Pancreas (tissue), 10 donors: ENCODE data around the gene DAB2IP. TPM values are rescaled to one million over a fixed set of nuclear protein-coding genes. Genes with fewer than 3 reads are reported as not detected.

Experiments
- ATAC-seq, 4 donors: fragments of 200-7000 bp; cut with Tn5 transposase; one replicate each; pipeline versions ENCODE4 v1.8.0 to v1.9.1; 2020; ENCODE audit warnings: mild to moderate bottlenecking in 4 of 4, moderate library complexity in 4 of 4
- DNase-seq, 6 donors: peaks; one replicate each; pipeline ENCODE4 v3.0.0-alpha.2; 2020
- FAIRE-seq: peaks from 2 replicates; lab custom pipeline; 2012; peaks lifted over from hg19 to GRCh38; lab: Jason Lieb, UNC
- H3K27ac ChIP-seq, 4 donors: fragments of 200-600 bp; sonication (generic); 1 replicate in 3 of 4; 2 replicates in 1 of 4; pipeline versions ENCODE4 v1.5.0 to v1.8.0; 2020
- H3K27me3 ChIP-seq, 4 donors: fragments of 200-600 bp; one replicate each; pipeline ENCODE4 v1.8.0; 2021
- H3K36me3 ChIP-seq, 3 donors: fragments of 200-600 bp; sonication (generic) in 1 of 3; one replicate each; pipeline versions ENCODE4 v1.5.0 to v1.8.0; 2020 to 2021
- H3K4me1 ChIP-seq, 3 donors: fragments of 200-600 bp; one replicate each; pipeline ENCODE4 v1.8.0; 2021
- H3K4me3 ChIP-seq, 4 donors: fragments of 200-600 bp; sonication (generic) in 2 of 4; one replicate each; pipeline versions ENCODE4 v1.5.0 to v1.8.0; 2020 to 2021
- H3K9me3 ChIP-seq, 4 donors: fragments of 200-600 bp; one replicate each; pipeline ENCODE4 v1.8.0; 2021
- WGBS, 2 donors: extraction: QIAGEN DNeasy Blood & Tissue Kit; methylation state at CpG; one replicate each; pipeline ENCODE4 v1.1.7; 2013; 5-methylcytosine and 5-hydroxymethylcytosine counted together
- intact Hi-C, 3 donors: fragments of 100-400 bp; cut with DNase I; formaldehyde crosslinking; loops; one replicate each; pipeline versions ENCODE4 v1.11.1 to v1.14.2; 2022
- polyA plus RNA-seq, 2 donors: library from polyadenylated mRNA; stranded (reverse); fragments of 200-250 nt; gene quantifications; one replicate each; pipeline ENCODE4 v1.2.3, GENCODE V29; 2013
- total RNA-seq, 6 donors: library from RNA; stranded (reverse); fragmentation: NEBNext Ultra II Directional in 4 of 6; extraction: Animal tissue kit (Norgen Biotek cat#: 25700) in 4 of 6; gene quantifications; one replicate each; pipeline versions ENCODE4 v1.2.1 to v1.2.4, GENCODE V29; 2021 to 2023
- TF ChIP-seq, protein P1 (sequence below), 4 donors: fragments of 200-600 bp; sonication (generic) in 3 of 4; IDR thresholded peaks; one replicate each; pipeline versions ENCODE4 v1.5.0 to v1.8.0; 2021; ENCODE audit warnings: antibody characterized with exemption in 4 of 4
- donor health status: healthy with polysubstance abuse.
- donor health status: DM: no; HTN: no; CAD: no; lungs with moderate emphysema.
- donor health status: DM: no; HTN: no; CAD: no.
- donor health status: control.
- donor health status: control.
- donor health status: Bipolar disorder and iron deficiency.
- donor health status: DM: yes; HTN: yes; CAD: no.
- donor health status: DM: no; HTN: no; CAD: no.
- donor health status: DM: no; HTN: no; CAD: no.
- donor health status: DM: yes; HTN: yes; CAD: no.

Gene DAB2IP
- total and polyA plus RNA-seq, 8 donors, result 14.7 to 52.1 (median 25.3) TPM

DNA sequence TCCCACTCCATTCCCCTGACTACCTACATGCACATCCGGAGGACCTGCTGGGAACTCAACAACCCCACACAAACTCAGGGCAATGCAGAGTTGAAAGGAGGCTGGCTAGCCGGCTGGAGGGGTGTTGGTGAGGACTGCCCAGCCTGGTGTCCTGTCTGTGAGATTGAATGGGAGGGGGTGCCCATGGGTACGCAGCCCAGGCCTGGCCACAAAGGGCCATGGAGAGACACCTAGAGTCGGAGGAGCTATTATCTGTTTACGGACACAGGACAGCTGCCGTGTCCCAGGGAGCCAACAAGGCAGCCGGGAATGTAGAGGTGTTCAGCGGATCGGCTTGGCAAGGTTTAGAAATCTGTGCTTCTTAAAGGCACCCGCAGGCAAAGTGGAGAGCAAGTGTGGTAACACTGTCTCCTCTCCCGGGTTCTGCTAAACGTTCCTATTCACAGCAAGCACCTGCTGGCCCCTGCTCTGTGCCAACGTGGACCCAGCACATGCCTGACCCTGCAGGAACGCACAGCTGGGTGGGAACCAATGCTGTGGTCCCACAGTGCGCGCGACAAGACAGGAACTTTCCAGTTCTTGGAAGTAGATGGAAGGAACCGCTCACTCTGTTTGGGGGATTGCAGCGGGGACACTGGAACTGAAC is 166.7 kb downstream of the DAB2IP start:
- no peak for DNase-seq
- no peak for FAIRE-seq
- Histone ChIP-seq H3K9me3 (no peaks in the 10 kb centered on the region), H3K4me1 (no peaks in the 10 kb centered on the region), H3K36me3 (no peaks in the 10 kb centered on the region), H3K27ac (no peak overlapping the region), H3K27me3 (no peaks in the 10 kb centered on the region), H3K4me3 (no peak overlapping the region)
- ATAC-seq, result no peak
- TF ChIP-seq, protein P1, sequence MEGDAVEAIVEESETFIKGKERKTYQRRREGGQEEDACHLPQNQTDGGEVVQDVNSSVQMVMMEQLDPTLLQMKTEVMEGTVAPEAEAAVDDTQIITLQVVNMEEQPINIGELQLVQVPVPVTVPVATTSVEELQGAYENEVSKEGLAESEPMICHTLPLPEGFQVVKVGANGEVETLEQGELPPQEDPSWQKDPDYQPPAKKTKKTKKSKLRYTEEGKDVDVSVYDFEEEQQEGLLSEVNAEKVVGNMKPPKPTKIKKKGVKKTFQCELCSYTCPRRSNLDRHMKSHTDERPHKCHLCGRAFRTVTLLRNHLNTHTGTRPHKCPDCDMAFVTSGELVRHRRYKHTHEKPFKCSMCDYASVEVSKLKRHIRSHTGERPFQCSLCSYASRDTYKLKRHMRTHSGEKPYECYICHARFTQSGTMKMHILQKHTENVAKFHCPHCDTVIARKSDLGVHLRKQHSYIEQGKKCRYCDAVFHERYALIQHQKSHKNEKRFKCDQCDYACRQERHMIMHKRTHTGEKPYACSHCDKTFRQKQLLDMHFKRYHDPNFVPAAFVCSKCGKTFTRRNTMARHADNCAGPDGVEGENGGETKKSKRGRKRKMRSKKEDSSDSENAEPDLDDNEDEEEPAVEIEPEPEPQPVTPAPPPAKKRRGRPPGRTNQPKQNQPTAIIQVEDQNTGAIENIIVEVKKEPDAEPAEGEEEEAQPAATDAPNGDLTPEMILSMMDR (IDR thresholded peaks at IDR 0.05), result no peak
- 84 to 89% methylated on average over 19 of the region's 19 CpGs for WGBS, 2 donors
- intact Hi-C loops, result no loop called here

GRCh38 chr9:121818841-121819427 is 167.5 kb downstream of the DAB2IP start:
- no peaks in the 10 kb centered on the region for H3K4me1 ChIP-seq
- no peak overlapping the region for H3K27ac ChIP-seq
- H3K36me3 ChIP-seq, result no peaks in the 10 kb centered on the region
- ATAC-seq, result no peak
- intact Hi-C loops, result no loop called here
- FAIRE-seq, result no peak
- H3K4me3 ChIP-seq, result no peak overlapping the region
- TF ChIP-seq, protein P1 (IDR thresholded peaks at IDR 0.05), result no peak
- 92% methylated on average over 12 of the region's 12 CpGs for WGBS, 2 donors
- no peaks in the 10 kb centered on the region for H3K9me3 ChIP-seq
- no peak for DNase-seq
- no peaks in the 10 kb centered on the region for H3K27me3 ChIP-seq

DNA sequence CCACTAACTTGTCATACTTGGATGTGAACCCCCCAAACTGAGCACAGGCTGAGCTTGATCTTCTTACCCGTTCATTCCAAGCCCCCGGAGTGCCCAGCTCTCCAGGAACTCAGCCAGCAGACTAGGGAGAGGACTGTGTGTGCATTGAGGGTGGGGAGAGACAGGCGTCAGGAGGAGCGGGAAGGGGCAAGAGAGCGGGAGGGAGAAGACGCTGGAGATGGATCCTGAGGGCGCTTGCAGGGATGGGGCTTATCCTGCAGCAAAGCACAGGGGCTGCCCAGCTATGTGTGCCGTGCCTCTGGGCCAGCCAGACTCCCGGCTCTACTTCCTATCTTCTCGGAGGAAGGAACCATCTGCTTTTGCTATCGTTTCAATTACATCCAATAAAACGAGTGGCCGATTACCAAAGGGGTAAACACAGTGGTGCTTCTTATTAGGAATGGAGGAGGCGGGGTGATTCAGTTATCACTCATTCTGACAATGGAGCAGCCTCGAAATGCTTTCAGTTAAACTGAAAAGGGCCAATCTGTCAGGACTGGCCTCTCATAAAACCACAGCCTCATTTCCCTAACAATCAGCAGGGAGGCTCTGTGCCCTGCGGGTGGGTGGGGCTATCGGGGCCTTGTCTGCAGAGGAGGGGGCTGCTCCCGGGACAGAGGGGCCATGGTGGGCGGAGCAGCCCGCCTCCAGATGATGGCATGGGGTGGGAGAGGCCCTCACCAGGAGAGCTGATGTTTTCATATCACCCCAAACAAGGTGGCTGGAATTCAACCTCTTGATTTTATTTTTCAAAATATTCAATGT is 168.2 kb downstream of the DAB2IP start:
- no peak overlapping the region for H3K4me3 ChIP-seq
- no peaks in the 10 kb centered on the region for H3K4me1 ChIP-seq
- ATAC-seq, result no peak
- H3K27ac ChIP-seq, result no peak overlapping the region
- intact Hi-C loops, result no loop called here
- no peaks in the 10 kb centered on the region for H3K36me3 ChIP-seq
- no peaks in the 10 kb centered on the region for H3K9me3 ChIP-seq
- no peak for DNase-seq
- no peaks in the 10 kb centered on the region for H3K27me3 ChIP-seq
- WGBS, 2 donors, result 79 to 82% methylated on average over 20 of the region's 20 CpGs
- TF ChIP-seq, protein P1 (IDR thresholded peaks at IDR 0.05), result no peak
- no peak for FAIRE-seq

DNA sequence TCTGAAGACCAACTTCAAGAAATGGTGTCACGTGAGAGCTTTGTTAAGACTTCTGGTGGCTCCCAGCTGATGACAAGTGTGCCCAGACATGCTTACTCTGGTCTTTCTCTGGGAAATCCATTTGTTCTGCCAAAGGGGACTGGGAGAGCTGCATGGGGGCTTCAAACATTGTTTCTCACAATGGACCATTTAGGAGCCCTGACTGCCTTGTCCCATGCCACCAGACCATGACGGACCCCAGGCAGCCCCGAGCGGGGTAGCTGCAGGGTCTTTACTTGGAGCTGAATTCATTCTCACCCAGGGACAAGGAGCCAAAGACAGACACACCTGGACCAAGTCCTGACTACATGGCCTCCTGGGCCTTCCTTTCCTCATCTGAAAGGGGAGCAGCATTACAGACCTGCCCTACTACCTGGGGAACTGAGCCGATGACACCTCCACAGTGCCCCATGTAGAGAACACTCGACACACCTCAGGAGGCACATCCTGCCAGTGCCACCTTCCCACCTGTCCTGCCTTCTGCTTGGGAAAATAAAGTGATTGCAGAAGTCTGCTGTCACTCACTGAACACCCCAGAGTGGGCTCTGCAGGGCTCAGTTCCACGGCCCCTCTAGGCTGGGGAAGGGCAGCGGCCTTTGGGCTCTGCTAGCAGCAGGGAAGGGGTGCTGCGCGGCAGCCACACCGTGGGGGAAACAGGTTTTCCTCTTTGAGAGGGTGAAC is 169.0 kb downstream of the DAB2IP start:
- no peaks in the 10 kb centered on the region for H3K27me3 ChIP-seq
- H3K9me3 ChIP-seq, result no peaks in the 10 kb centered on the region
- no peak for DNase-seq
- no peaks in the 10 kb centered on the region for H3K36me3 ChIP-seq
- no peak for ATAC-seq
- H3K4me3 ChIP-seq, result no peak overlapping the region
- H3K4me1 ChIP-seq, result no peaks in the 10 kb centered on the region
- WGBS, 2 donors, result 94 to 96% methylated on average over 11 of the region's 11 CpGs
- intact Hi-C loops, result no loop called here
- no peak for FAIRE-seq
- TF ChIP-seq, protein P1 (IDR thresholded peaks at IDR 0.05), result no peak
- H3K27ac ChIP-seq, result no peak overlapping the region
